Measurements from ENCODE around the gene HLA-DMB.

HLA-DMB gene

DNA sequence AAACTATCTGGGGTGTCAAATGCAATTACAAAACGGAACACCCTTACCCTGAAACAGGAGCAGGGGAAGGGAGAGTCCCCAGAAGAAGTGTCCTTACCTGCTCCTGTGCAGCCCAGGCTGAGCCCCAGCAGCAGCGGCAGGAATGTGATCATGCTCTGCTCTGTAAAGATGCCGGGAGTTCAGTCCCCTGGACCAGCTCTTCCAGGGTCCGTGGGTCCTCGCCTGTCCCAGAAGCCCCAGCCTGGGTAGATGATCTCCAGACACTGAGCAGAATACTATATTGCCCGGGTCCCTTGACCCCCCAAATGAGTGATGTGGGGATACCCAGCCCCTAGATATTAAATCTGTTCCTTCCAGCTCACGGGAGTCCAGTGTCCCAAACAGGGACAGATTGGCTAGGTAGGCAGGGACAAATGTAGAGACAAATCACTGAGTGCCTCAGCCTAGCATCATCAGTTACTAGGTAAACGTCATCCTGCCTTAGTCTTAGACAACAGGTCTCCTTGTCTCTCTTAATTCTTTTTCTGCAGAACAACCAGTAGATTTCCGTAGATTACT lies at the start of gene HLA-DMB:
Gene HLA-DMB, minus strand, starts transcription at position 373 of the 558 bp plus-strand sequence. Its CDS starts 221 bp downstream, at position 152.
- no peak within 1 kb of the TSS for H3K4me3 ChIP-seq (ENCODE audit: low read length)
- TF ChIP-seq, protein P1, sequence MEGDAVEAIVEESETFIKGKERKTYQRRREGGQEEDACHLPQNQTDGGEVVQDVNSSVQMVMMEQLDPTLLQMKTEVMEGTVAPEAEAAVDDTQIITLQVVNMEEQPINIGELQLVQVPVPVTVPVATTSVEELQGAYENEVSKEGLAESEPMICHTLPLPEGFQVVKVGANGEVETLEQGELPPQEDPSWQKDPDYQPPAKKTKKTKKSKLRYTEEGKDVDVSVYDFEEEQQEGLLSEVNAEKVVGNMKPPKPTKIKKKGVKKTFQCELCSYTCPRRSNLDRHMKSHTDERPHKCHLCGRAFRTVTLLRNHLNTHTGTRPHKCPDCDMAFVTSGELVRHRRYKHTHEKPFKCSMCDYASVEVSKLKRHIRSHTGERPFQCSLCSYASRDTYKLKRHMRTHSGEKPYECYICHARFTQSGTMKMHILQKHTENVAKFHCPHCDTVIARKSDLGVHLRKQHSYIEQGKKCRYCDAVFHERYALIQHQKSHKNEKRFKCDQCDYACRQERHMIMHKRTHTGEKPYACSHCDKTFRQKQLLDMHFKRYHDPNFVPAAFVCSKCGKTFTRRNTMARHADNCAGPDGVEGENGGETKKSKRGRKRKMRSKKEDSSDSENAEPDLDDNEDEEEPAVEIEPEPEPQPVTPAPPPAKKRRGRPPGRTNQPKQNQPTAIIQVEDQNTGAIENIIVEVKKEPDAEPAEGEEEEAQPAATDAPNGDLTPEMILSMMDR (IDR thresholded peaks at IDR 0.05; ENCODE audit: insufficient read depth, low read depth, low read length, missing control alignments): no peak

DNA sequence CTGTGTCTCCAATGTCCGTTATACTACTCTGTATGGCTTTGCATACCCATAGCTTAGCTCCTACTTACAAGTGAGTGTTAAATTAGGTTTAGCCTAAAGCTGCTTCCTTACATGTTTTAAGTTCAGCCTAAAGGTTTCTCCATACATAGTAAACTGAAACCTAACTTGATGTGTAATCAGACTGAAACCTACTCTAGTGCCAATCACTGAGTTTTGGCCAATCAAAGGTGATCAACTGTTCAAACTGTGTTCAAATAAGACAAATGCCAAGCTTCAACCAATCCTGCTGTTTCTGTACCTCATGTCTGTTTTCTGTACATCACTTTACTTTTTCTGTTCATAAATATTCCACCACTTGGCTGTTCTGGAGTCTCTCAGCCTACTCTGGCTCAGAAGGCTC lies 48.5 kb upstream of the HLA-DMB start:
- no peak overlapping the region for H3K4me3 ChIP-seq (ENCODE audit: low read length)
- TF ChIP-seq, protein P1 (IDR thresholded peaks at IDR 0.05; ENCODE audit: insufficient read depth, low read depth, low read length, missing control alignments): no peak
- DNase-seq (ENCODE audit: low read depth): no peak

More for the DNA sequence above, at the start of gene HLA-DMB:
- peak; percentile 84 for DNase-seq (ENCODE audit: low read depth)

DNA sequence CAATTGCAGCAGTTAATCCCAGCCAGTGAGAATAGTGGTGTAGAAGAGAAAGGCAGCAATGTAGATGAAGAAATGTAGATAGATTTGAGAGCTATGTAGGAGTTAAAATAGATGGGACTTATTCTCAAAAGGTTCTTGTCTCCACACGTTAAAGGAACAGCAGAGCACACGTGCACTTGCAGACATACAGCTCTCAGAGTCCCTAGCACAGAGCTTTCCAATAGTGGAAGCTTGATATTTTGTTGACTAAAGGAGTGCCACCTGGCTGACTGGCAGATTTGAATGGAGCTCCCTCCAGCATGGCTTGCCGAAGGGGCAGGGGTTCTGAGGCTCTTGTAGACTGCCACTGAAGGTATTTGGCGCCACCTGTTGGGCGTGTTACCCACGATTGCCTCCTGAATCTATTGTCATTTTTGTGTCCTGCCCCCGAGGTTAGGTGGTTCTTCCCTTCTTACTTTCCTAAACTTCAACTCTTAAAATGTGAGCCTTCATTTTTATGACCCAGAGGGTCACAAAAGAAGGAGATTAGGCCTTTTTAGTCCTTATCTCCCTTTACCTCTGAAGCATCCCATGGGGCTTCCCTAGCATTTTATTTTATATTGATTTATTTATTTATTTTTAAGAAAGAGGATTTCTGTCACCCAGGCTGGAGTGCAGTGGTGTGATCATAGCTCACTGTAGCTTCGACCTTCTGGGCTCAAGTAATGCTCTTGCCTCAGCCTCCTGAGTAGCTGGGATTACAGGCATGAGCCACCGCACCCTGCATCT lies 44.0 kb upstream of the HLA-DMB start:
- DNase-seq (ENCODE audit: low read depth): peak; percentile 87
- H3K4me3 ChIP-seq (ENCODE audit: low read length): no peak overlapping the region
- TF ChIP-seq, protein P1 (IDR thresholded peaks at IDR 0.05; ENCODE audit: insufficient read depth, low read depth, low read length, missing control alignments): peak; percentile 86

DNA sequence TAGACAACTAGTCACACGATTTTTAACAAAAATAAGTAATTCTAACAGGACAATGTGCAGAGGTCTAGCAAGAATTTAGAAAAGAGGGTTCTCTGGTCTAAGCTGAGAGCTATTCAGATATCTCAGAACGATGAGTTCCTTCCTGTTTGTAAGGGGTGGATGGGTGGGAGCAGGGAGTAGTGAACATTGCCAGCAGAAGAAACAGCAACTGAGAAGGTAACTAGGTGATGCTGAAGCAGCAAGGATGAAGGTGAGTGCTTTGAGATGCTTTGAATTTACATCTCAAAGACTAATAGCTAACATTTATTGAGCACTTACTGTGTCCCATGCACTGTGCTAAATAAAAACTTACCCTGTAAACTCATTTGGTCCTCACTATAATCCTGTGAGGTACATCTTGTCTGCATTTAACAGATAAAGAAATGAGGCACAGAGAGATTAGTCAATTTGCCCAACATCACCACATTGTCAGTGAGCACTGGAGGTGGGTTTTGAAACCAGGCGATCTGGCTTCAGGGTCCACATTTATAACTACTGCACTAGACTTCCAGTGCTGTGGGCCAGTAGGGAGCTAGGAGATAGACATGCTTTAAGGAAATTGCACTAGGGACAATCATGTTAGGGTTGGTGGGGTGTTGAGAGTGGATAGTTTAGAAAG lies 43.3 kb upstream of the HLA-DMB start:
- no peak overlapping the region for H3K4me3 ChIP-seq (ENCODE audit: low read length)
- TF ChIP-seq, protein P1 (IDR thresholded peaks at IDR 0.05; ENCODE audit: insufficient read depth, low read depth, low read length, missing control alignments): no peak
- no peak for DNase-seq (ENCODE audit: low read depth)

DNA sequence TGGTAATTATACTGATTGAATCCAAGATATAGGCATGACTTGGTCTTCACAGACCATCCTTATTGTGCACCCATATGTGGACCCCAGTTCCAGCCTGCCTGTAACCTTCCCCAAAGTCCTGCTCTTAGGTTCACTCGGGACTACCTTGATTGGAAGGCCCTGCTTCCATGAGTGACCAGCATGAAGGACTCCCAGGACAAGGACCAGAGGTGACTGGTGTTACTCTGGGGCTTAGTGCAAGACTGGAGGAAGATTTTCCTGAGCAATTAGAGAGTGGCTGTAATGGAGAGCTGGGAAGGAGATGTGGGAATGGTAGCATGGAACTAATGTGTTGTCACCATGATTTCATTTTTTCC lies 42.6 kb upstream of the HLA-DMB start:
- TF ChIP-seq, protein P1 (IDR thresholded peaks at IDR 0.05; ENCODE audit: insufficient read depth, low read depth, low read length, missing control alignments): no peak

DNA sequence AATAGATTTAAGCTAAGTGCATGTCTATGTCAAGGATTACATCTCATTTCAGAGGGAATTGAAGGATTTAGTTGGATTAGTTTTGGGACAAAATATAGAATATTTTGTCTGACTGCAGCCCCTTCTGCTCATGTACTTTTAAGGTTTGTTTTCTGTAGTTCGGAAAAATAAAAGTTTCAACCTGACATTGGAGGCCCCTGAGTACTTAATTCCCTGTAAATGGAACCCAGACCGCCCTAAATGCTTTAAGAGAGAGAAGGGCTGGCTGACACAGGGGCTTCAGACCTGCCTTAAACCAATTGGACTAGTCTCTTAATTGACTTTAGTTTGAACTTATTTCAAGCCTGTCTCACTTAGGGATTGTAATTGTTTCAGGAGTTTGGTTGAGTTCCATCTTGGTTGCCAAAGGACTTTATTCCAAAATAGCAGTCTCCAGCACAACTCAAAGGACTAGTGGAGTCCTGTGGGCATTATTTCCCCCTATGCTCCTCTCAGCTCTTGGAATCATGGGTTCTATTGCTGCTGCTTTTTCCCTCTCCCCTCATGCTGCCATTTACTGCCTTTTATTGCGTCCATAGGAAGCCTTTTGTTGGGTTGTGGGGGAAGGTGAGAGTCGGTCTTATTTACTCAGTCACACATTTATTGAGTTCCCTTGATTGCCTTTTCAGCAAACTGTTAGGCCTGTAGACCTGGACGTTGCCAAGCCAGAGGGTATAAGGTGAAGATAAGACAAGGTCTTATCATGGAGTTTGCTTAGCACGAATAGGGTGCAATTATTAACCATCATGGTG lies 42.1 kb upstream of the HLA-DMB start:
- no peak overlapping the region for H3K4me3 ChIP-seq (ENCODE audit: low read length)
- no peak for DNase-seq (ENCODE audit: low read depth)
- TF ChIP-seq, protein P1 (IDR thresholded peaks at IDR 0.05; ENCODE audit: insufficient read depth, low read depth, low read length, missing control alignments): no peak

More for the DNA sequence above, 42.6 kb upstream of the HLA-DMB start:
- H3K4me3 ChIP-seq (ENCODE audit: low read length): no peak overlapping the region
- DNase-seq (ENCODE audit: low read depth): no peak

All from epithelial cell of esophagus (primary cell).